Kasumi-1 (cell line): ENCODE measurements around the gene MCM10.
"Not testable (repeated sequence)": the region's sequence is repeated elsewhere in the genome, so short reads cannot be mapped to it uniquely, and the experiment has no call there.

Experiments
- DNase-seq, 2 experiments: peaks; one replicate each; lab custom pipeline; 2025; lab: John Stamatoyannopoulos, UW

Gene MCM10

DNA sequence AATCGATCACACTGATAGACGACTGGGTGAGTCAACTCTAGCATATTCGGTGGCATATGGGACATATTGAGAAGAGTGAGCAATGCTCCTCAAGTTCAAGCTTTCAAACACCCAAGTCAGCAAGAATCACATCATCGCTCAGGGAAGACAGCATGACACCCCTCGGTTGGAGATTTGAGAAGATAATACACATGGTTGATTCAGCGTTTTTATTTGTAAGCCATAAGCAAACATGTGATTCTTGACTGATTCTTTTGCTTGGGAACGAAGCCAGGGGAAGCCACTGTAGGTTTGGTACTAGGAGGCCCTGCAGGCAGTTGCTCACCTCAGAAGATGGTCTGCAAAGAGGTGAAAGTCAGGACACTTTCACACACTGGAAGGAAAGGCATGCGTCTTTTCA is 60.2 kb downstream of the MCM10 start:
- no peak for DNase-seq

- no peak for DNase-seq
Measured at GRCh38 chr10:13222151-13222550, 60.8 kb downstream of the MCM10 start.

GRCh38 chr10:13222566-13222965 is 61.2 kb downstream of the MCM10 start:
- DNase-seq: no peak

DNA sequence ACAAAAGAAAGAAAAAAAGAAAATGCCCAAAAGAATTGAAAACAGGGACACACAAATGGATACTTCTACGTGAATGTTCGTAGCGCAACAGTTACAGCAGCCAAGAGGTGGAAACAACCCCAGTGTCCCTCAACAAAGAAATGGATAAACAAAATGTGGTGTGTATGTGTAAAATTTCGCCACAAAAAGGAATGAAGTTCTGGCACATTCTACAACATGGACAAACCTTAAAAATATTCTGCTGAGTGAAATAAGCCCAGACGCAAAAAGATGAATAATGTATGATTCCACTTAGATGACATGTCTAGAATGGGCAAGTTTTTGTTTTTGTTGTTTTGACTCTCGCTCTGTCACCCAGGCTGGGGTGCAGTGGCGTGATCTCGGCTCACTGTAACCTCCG is 61.9 kb downstream of the MCM10 start:
- no peak for DNase-seq

DNA sequence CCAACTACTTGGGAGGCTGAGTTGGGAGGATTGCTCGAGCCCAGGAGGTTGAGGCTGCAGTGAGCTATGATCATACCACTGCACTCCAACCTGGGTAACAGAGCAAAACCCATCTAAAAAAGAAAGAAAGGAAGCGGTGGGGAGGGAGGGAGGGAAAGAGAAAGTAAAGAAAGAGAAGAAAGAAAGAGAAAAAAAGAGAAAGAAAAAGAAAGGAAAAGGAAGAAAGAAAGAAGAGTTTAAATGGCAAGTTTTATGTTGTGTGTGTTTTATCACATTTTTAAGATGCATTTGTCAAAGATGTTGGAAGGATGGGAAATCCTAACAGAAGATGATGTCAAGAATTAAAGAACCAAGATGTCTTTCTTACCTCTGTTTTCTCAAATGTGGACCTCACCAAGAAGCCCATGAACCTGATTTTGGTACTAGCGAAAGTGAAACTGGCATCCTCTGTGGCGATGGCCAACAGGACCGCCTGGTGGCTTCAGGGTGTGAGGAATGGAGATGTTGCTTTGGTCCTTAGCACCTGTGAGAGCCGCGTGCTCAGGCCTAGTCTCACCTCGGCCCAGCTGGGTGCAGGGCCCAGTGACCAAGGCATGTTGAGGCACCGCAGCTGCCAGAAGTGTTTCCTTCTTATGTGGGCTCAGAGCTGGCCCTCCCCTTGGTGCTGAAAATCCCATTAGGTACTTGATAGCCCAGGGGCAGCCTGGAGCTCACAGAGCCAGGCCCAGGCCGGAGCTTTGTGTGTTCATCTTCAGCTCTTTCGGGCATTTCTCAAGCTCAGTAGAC is 63.0 kb downstream of the MCM10 start:
- DNase-seq: no peak

GRCh38 chr10:13225601-13226000 is 64.2 kb downstream of the MCM10 start:
- DNase-seq: no peak

DNA sequence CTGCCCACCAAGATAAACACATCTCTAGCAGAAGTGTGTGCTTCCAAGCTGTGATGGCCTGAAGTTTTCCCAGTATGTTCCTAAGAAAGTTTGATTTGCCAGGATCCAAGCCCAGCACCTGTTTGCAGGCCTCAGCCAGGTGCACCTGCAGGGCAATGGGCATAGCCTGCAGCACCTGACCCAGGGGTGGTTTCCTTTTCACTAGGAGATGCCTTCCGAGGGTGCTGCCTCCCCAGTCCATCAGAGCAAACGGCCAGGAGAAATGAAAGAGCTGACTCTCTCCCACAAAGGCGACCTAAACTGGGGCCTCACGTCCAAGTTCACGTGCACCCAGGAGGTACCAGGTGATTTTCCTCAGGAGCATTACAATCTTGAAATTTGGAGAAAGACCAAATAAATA is 65.7 kb downstream of the MCM10 start:
- DNase-seq: no peak

DNA sequence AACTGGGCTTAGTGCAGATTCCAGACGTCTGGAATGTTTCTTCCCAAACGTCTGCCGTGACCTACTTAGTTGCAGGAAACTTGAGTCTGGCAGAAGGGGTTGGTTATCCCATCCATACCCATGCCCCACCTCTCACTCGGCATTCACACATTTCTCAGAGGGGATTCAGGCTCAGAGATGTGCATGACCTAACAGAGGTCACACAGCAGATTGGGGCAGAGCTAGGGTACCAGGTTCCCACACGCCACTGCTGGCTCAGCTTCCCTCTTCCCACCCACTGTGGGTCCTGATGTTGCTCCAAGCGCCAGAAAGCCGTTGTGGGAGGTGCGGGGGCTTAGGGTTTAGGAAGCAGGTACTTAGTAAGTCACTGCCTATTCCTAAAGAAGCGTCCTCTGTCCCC is 69.8 kb downstream of the MCM10 start:
- DNase-seq: no peak

DNA sequence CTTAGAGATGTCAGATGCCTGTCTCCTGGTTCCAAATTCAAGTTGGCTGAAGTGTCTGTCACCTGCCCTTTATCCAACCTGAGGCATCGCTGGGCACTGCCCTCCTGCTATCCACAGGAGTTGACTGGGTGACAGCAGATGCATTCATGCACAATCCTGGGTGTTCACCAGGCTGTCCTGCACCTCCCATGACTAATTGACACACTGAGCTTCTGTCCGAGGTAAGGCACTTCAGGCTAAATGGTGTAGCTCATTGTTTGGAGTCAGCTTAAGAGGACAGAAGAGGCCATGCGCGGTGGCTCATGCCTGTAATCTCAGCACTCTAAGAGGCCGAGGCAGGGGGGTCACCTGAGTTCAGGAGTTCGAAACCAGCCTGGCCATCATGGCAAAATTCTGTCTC is 70.5 kb downstream of the MCM10 start:
- no peak for DNase-seq

DNA sequence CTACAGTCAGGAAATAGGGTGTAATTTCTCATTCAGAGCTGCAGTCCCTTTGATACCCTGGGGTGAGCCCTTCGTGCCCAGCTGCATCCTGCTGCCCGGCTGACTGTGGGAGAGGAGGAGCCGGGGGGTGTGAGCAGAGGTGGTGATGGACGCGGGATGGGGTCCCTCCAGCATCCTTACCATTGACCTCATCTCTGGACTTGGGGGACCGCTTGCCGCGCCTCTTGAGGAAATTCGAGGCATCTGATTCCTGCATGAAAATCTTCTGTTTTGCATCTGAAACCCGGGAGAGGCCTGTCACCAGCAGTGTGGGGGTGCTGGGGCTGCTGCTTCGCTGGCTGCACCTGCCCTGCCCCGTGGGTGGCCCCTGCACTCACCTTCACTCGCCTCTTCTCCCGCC is 72.0 kb downstream of the MCM10 start:
- no peak for DNase-seq

DNA sequence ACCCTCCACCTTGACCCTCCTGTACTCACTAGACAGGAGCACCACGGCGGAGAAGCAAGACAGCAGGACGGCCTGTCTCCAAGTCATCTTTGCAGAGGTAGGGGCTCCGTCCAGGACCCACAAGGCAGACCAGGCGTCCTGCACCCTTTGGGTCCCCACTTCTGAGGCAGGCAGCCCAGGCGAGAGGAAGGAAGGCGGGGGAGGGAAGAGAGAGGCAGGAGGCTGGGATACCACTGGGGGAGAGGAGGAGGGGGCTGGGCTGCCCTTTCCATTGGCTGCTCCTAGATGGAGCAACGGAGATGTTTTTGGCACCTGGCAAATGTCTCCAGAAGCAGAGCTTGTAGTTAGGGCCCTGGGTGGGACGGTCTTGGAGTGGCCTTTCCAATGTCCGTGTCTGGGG is 72.8 kb downstream of the MCM10 start, which contains the start of gene UCMA:
Gene UCMA, minus strand, starts transcription at position 203 of the 400 bp plus-strand sequence. Its CDS starts 116 bp downstream, at position 87.
- no peak for DNase-seq

DNA sequence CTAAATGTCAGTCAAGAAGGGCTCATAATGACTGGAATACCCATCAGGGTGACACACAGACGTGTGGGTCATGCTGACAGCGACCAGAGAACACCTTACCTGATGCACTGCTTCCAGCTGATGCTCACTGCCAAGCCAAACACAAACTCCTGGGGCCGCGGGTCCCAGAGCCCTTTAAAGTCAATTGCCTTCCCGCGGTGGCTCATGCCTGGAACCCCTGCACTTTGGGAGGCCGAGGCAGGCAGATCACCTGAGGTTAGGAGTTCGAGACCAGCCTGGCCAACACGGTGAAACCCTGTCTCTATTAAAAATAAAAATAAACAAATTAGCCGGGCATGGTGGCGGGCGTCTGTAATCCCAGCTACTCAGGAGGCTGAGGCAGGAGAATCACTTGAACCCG is 73.4 kb downstream of the MCM10 start:
- DNase-seq: not testable (repeated sequence)

- no peak for DNase-seq
Measured at GRCh38 chr10:13236638-13237037, 75.3 kb downstream of the MCM10 start.

GRCh38 chr10:13238271-13239077 is 77.1 kb downstream of the MCM10 start:
- no peak for DNase-seq

DNA sequence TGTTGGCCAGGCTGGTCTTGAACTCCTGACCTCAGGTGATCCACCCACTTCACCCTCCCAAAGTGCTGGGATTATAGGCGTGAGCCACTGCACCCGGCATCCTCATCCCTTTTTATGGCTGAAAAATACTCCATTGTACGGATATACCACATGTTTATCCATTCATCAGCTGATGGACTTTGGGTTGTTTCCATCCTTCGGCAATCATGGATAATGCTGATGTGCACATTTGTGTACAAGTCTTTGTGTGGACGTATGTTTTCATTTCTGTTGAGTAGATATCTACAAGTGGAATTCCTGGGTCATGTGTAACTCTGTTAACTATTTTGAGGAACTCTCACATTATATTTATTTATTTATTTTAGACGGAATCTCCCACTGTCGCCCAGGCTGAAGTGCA is 78.6 kb downstream of the MCM10 start:
- DNase-seq: no peak

DNA sequence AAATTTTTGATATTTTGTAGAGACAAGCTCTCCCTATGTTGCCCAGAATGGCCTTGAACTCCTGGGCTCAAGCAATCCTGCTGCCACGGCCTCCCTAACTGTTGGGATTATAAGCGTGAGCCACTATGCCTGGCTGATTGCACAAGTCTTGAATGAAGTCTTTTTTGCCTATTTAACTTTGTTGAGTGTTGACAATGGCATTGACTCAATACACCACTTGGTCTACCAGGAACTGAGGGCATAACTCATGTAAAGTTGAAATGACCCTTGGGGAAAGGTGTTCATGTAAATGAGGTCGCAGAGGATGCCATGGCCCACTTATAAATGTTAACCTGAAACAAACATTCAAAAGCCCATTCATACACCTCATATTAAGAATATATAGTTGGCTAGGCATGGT is 80.3 kb downstream of the MCM10 start:
- DNase-seq: no peak

GRCh38 chr10:13242260-13242659 is 80.9 kb downstream of the MCM10 start:
- not testable (repeated sequence) for DNase-seq

DNA sequence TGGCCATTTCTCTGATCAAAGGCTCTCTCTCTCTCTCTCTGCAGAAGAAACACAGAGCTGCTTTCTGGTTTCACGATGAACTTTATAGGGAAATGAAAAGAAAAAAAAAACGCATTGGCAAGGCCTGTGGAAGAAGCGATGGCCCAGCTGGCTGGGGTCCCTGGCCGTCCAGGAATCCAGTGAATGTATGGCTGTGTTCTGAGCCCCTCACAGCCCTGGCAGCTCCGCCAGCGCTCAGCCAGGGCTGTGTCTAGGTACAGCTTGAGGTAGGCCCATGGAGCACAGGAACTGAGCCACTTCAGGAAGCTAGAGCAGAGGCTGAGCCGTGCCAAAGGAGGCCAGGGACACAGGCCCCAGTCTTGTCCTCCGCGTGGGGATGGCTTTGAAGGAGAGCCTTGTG is 85.9 kb downstream of the MCM10 start:
- DNase-seq: no peak

GRCh38 chr10:13247784-13248183 is 86.4 kb downstream of the MCM10 start:
- no peak for DNase-seq

- DNase-seq: no peak
Measured at GRCh38 chr10:13253726-13254125, 92.4 kb downstream of the MCM10 start.

- DNase-seq: no peak
Measured at GRCh38 chr10:13256627-13257026, 95.3 kb downstream of the MCM10 start.

- DNase-seq: no peak
Measured at GRCh38 chr10:13257621-13258140, 96.3 kb downstream of the MCM10 start.
